Measurements from ENCODE around the gene CCP110.

GRCh38 chr16:19479302-19479721 is 44.4 kb upstream of the CCP110 start:
- no peak for TF ChIP-seq POLR2A (IDR thresholded peaks at IDR 0.05; ENCODE audit: low read depth)
- TF ChIP-seq CTCF (IDR thresholded peaks at IDR 0.05): no peak
